ENCODE data around the gene AHI1. TPM values are rescaled to one million over a fixed set of nuclear protein-coding genes. Genes with fewer than 3 reads are reported as not detected.
A peak's percentile ranks its signal among the peaks of the same experiment; 100 is the strongest.

AHI1 gene
- polyA plus RNA-seq, 1 of the 3 experiments (the other 2 are of a cell fraction), result 7.3 TPM

DNA sequence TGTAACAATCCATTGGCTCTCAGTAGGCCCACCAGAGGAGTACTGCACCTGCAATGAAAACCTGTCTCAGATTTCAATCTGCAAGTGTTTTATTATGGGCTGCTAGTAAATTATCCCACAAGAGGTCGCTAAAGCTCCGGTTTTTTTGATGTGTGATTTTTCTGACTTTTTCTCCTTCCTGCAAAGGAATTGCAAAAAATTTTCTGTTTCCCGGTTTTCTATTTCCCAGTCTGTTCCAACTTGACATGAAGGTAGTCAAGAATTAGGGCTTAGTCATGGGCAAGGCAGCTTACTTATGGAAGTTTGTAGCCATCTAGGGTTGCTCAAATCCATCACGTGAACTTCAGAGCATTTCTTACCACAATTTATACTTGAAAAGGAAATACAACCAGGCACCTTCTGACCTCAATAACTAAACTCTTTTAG, 38.5 kb upstream of the AHI1 start:
- H3K4me3 ChIP-seq (ENCODE audit: low read depth in 2 of 2, low read length in 1 of 2), result peak overlapping the region in 1 of 2 experiments; percentile 14; a peak in 1 of 4 replicates
- H3K9me3 ChIP-seq, result no peaks in the 10 kb centered on the region
- WGBS (ENCODE audit: low lambda C conversion rate), result 7% methylated on average over 4 of the region's 4 CpGs
- H3K36me3 ChIP-seq (replicated peaks in 1 of 2; ENCODE audit: control insufficient read depth in 1 of 2, insufficient read depth in 2 of 2, low read length in 1 of 2), result no peaks in the 10 kb centered on the region
- no peaks in the 10 kb centered on the region for H3K9me2 ChIP-seq
- no peaks in the 10 kb centered on the region for H4K20me1 ChIP-seq (ENCODE audit: insufficient read depth)
- H2AFZ ChIP-seq (ENCODE audit: low read depth), result peak overlapping the region; percentile 77; the same call in 1 of the 2 replicates
- H3K4me1 ChIP-seq (ENCODE audit: control insufficient read depth in 1 of 2, insufficient read depth in 2 of 2, low read depth in 1 of 2, low read length in 1 of 2), result peaks cover 0 to 5% of the 10 kb centered on the region in 2 experiments; a peak in 2 of 4 replicates
- POLR2A ChIA-PET, result no interaction called here
- no peak overlapping the region for H3K4me2 ChIP-seq
- H3K27ac ChIP-seq (ENCODE audit: low read depth in 2 of 2, low read length in 1 of 2), result peak overlapping the region in 1 of 2 experiments; percentile 48; a peak in 2 of 4 replicates
- no peaks in the 10 kb centered on the region for H3K27me3 ChIP-seq (ENCODE audit: insufficient read depth)
- peaks cover 21% of the 10 kb centered on the region for H3F3A ChIP-seq (replicated peaks; ENCODE audit: insufficient read depth)
- no peak for TF ChIP-seq RCOR1 (IDR thresholded peaks at IDR 0.05; ENCODE audit: low read length)
- peak; percentile 78 for TF ChIP-seq SMC3 (IDR thresholded peaks at IDR 0.05; ENCODE audit: low read depth, low read length)
- TF ChIP-seq, protein P1, sequence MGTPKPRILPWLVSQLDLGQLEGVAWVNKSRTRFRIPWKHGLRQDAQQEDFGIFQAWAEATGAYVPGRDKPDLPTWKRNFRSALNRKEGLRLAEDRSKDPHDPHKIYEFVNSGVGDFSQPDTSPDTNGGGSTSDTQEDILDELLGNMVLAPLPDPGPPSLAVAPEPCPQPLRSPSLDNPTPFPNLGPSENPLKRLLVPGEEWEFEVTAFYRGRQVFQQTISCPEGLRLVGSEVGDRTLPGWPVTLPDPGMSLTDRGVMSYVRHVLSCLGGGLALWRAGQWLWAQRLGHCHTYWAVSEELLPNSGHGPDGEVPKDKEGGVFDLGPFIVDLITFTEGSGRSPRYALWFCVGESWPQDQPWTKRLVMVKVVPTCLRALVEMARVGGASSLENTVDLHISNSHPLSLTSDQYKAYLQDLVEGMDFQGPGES (IDR thresholded peaks at IDR 0.05; ENCODE audit: low read depth, low read length), result no peak
- TF ChIP-seq EZH2phosphoT487 (IDR thresholded peaks at IDR 0.05; ENCODE audit: borderline replicate concordance, low read depth), result no peak
- no peak for TF ChIP-seq CHD2 (IDR thresholded peaks at IDR 0.05; ENCODE audit: low read length, partially characterized antibody)
- TF ChIP-seq FOSL2 (IDR thresholded peaks at IDR 0.05; ENCODE audit: borderline replicate concordance, low read depth), result no peak
- peak; percentile 84 for TF ChIP-seq RAD21 (IDR thresholded peaks at IDR 0.05; ENCODE audit: low read length)
- no peak for TF ChIP-seq EP300 (IDR thresholded peaks at IDR 0.05; ENCODE audit: borderline replicate concordance in 1 of 2, low read depth in 1 of 2, low read length in 1 of 2)
- peak; percentile 74 for TF ChIP-seq CTCF (IDR thresholded peaks at IDR 0.05)
- TF ChIP-seq, protein P2, sequence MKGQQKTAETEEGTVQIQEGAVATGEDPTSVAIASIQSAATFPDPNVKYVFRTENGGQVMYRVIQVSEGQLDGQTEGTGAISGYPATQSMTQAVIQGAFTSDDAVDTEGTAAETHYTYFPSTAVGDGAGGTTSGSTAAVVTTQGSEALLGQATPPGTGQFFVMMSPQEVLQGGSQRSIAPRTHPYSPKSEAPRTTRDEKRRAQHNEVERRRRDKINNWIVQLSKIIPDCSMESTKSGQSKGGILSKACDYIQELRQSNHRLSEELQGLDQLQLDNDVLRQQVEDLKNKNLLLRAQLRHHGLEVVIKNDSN (IDR thresholded peaks at IDR 0.05; ENCODE audit: borderline replicate concordance, low read depth), result peak; percentile 27; the same call in 1 of the 2 replicates
- TF ChIP-seq TCF12 (IDR thresholded peaks at IDR 0.05), result 0 out of 2 replicates have a peak, but pooled peaks have one; percentile 5
- CTCF ChIA-PET, result interaction anchor here (0.6 to 3.7 kb wide), 39 partner anchors 9 to 781 kb away, joined by 3 to 78 read pairs (median 4); no protein-coding TSS in a partner anchor
- H3K9ac ChIP-seq, result no peak overlapping the region
- peak; percentile 37 for DNase-seq
- H3K79me2 ChIP-seq (ENCODE audit: insufficient read depth), result no peaks in the 10 kb centered on the region

DNA sequence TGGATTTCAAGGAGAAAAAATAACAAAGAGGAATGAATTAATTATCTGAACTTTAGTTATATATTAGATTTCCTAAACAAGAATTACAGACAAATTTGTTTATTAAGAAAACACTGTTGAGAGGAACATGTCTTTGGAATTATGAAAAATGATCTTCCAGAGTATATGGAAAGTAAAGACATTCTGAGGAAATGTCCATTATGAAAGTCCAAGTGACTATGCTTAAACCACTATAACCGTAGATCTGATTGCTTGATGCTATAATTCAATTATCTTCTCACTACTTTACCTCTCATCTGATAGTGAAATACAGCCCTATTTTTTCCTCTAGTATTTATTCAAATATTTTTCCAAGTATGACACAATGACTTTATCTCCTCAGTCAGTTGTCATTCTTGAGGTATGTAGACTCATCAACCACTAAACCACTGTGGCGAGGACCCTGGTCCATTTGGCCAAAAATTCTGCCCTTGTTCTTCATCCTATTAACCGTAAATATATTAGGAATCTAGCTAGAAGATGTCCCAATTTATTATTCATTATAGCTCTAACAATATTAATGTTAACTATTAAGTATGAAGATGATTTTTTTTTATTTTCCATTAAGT, 37.3 kb upstream of the AHI1 start:
- DNase-seq, result no peak
- ChIA-PET POLR2A (no interaction called here), CTCF (interaction anchor here (0.8 to 3.7 kb wide), 22 partner anchors 9 to 783 kb away, joined by 3 to 78 read pairs (median 6); no protein-coding TSS in a partner anchor)
- H3K27me3 ChIP-seq (ENCODE audit: insufficient read depth), result no peaks in the 10 kb centered on the region
- no peaks in the 10 kb centered on the region for H4K20me1 ChIP-seq (ENCODE audit: insufficient read depth)
- TF ChIP-seq NRF1 (IDR thresholded peaks at IDR 0.05; ENCODE audit: low read depth, low read length) (no peak), USF2 (IDR thresholded peaks at IDR 0.05; ENCODE audit: borderline replicate concordance, low read depth, low read length) (no peak), CHD2 (IDR thresholded peaks at IDR 0.05; ENCODE audit: low read length, partially characterized antibody) (no peak), RXRA (IDR thresholded peaks at IDR 0.05; ENCODE audit: borderline replicate concordance, low read depth) (no peak), TAF1 (IDR thresholded peaks at IDR 0.05; ENCODE audit: borderline replicate concordance, low read depth, low read length) (no peak), SMC3 (IDR thresholded peaks at IDR 0.05; ENCODE audit: low read depth, low read length) (no peak), GATA2 (CRISPR knock-in tag; IDR thresholded peaks at IDR 0.05) (no peak), TEAD4 (IDR thresholded peaks at IDR 0.05; ENCODE audit: borderline replicate concordance, insufficient read depth) (no peak), RCOR1 (IDR thresholded peaks at IDR 0.05; ENCODE audit: low read length) (no peak), EZH2phosphoT487 (IDR thresholded peaks at IDR 0.05; ENCODE audit: borderline replicate concordance, low read depth) (no peak), EP300 (IDR thresholded peaks at IDR 0.05; ENCODE audit: borderline replicate concordance in 1 of 2, low read depth in 1 of 2, low read length in 1 of 2) (no peak), FOXM1 (IDR thresholded peaks at IDR 0.05; ENCODE audit: low read depth) (no peak), RAD21 (IDR thresholded peaks at IDR 0.05; ENCODE audit: low read length) (no peak), MXI1 (IDR thresholded peaks at IDR 0.05; ENCODE audit: low read depth, low read length) (no peak)
- TF ChIP-seq, protein P3, sequence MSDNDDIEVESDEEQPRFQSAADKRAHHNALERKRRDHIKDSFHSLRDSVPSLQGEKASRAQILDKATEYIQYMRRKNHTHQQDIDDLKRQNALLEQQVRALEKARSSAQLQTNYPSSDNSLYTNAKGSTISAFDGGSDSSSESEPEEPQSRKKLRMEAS (IDR thresholded peaks at IDR 0.05; ENCODE audit: low read depth), result no peak
- no peaks in the 10 kb centered on the region for H3K9me3 ChIP-seq
- no peak overlapping the region for H2AFZ ChIP-seq (ENCODE audit: low read depth)
- 33% methylated on average over 3 of the region's 3 CpGs for WGBS (ENCODE audit: low lambda C conversion rate)
- H3K27ac ChIP-seq (ENCODE audit: low read depth in 2 of 2, low read length in 1 of 2), result 0 out of 4 replicates have a peak overlapping the region, but pooled peaks of 1 of the 2 experiments have one; percentile 14
- H3K36me3 ChIP-seq (replicated peaks in 1 of 2; ENCODE audit: control insufficient read depth in 1 of 2, insufficient read depth in 2 of 2, low read length in 1 of 2), result no peaks in the 10 kb centered on the region
- H3F3A ChIP-seq (replicated peaks; ENCODE audit: insufficient read depth), result peaks cover 21% of the 10 kb centered on the region
- no peak overlapping the region for H3K9ac ChIP-seq
- no peak overlapping the region for H3K4me2 ChIP-seq
- peaks cover 0 to 5% of the 10 kb centered on the region in 2 experiments; a peak in 2 of 4 replicates for H3K4me1 ChIP-seq (ENCODE audit: control insufficient read depth in 1 of 2, insufficient read depth in 2 of 2, low read depth in 1 of 2, low read length in 1 of 2)
- no peaks in the 10 kb centered on the region for H3K9me2 ChIP-seq
- no peaks in the 10 kb centered on the region for H3K79me2 ChIP-seq (ENCODE audit: insufficient read depth)
- no peak overlapping the region for H3K4me3 ChIP-seq (ENCODE audit: low read depth in 2 of 2, low read length in 1 of 2)
